ENCODE measurements around the gene ESRRA.

GRCh38 chr11:64291752-64292459 is 13.4 kb upstream of the ESRRA start:
- TF ChIP-seq CTCF (optimal IDR thresholded peaks at IDR 0.05 in 1 of 3, IDR thresholded peaks at IDR 0.05 in 1 of 3, conservative IDR thresholded peaks at IDR 0.05 in 1 of 3; ENCODE audit: extremely low read depth in 1 of 3, insufficient read depth in 2 of 3, low read length in 3 of 3) = no peak
- peak; percentile 73 for TF ChIP-seq EZH2 (IDR thresholded peaks at IDR 0.05; ENCODE audit: low read length)
